A549 treated with GW870086 at 1 μM for 4 hours (cell line): ENCODE measurements around the gene NPM1. TPM values are rescaled to one million over a fixed set of nuclear protein-coding genes. Genes with fewer than 3 reads are reported as not detected.

Source experiments
- total RNA-seq: library from RNA; stranded (reverse); fragments of 200-300 nt; extraction: Qiagen RNA extraction; gene quantifications from 5 replicates; pipeline ENCODE4 v1.2.3, GENCODE V29; 2022; ENCODE audit warnings: low read depth

NPM1 gene, protein sequence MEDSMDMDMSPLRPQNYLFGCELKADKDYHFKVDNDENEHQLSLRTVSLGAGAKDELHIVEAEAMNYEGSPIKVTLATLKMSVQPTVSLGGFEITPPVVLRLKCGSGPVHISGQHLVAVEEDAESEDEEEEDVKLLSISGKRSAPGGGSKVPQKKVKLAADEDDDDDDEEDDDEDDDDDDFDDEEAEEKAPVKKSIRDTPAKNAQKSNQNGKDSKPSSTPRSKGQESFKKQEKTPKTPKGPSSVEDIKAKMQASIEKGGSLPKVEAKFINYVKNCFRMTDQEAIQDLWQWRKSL
- total RNA-seq: 3,324 to 4,120 TPM (median 3,372 TPM) in 5 replicates

DNA sequence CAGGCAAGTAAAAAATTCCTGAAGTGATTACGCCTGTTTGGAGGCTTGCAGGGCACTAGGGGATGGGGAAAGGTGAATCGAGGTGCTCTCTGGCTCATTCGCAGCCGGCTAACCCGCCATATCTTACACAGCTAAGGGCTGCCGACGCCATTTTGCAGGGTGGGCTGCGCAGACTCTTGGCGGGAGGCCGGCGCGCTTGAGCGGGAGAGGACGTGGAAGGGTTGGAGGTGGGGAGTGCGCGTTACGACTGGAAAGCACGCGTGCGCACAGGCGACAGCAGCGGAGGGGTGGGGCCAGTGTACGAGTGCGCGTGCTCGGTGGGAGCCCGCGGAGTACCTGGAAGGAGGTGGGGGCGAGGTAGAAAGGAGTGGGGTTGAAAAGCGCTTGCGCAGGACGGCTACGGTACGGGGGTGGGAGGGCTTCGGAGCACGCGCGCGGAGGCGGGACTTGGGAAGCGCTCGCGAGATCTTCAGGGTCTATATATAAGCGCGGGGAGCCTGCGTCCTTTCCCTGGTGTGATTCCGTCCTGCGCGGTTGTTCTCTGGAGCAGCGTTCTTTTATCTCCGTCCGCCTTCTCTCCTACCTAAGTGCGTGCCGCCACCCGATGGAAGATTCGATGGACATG, at the start of gene NPM1:
Gene NPM1 (plus strand): TSS at position 505 of the 625 bp plus-strand sequence. CDS start 100 bp downstream, at position 605.

DNA sequence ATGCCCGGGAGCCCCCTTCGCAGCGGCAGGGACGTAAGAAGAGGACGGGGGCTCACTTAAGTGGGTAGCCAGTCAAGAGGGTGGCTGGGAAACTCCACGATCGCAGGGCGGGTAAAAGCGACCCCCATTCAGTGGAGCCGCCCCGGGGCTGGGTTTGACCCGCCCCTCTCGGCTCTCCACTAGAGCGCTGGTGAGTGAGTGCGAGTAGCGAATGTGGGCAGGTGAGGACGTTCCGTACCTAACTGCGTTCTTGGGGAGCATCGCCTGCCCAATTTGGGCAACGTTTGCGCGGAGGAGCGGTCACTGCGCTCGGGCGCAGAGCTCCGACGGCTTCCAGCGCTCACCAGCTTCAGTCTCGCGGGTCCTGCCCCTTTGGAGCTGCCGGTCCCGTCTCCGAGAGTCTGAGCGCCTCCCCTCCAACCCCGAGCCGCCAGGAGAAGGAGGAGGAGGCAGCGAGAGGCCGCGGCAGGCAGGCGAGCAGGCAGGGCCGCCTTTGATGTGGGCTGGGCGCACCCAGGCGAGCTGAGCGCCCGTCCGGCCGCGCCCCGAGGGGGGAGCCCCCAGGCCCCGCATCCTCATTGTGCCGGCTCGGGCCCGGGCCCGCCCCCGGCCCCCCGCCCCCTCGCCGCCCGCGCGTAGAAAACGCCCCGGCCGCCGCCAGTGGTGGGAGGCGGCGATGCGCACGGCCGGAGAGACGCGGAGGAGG, 31.5 kb downstream of the NPM1 start, which contains the start of gene FGF18:
Gene FGF18 (plus strand): TSS at position 666 of the 706 bp plus-strand sequence. CDS start 553 bp downstream, outside the sequence.

Other genes with a start within 250 kb of the NPM1 start
- gene TLX3, start 78.6 kb upstream of the NPM1 start, total RNA-seq: not detected in 5 replicates
- gene FGF18, start 31.8 kb downstream of the NPM1 start, total RNA-seq: 0.90 to 1.8 TPM (median 1.2 TPM) in 5 replicates